Uterus (tissue), 2 donors: ENCODE measurements around the gene PTPRG.

Experiments
- POLR2A ChIP-seq, 2 donors: fragments of 450-650 bp; IDR thresholded peaks; one replicate each; pipeline ENCODE4 v1.6.1; 2016; ENCODE audit warnings: antibody characterized with exemption in 2 of 2, mild to moderate bottlenecking in 1 of 2, moderate library complexity in 1 of 2
- TF ChIP-seq, protein P1 (sequence below), 4 experiments: fragments of 200-600 bp in 2 of 4; fragments of 450-650 bp in 2 of 4; sonication (generic) in 2 of 4; IDR thresholded peaks; one replicate each; pipeline ENCODE4 v1.5.1; 2016 to 2019; ENCODE audit warnings: antibody characterized with exemption in 4 of 4, mild to moderate bottlenecking in 2 of 4, moderate library complexity in 1 of 4

GRCh38 chr3:61615643-61616042 is 54.3 kb downstream of the PTPRG start:
- TF ChIP-seq, protein P1, sequence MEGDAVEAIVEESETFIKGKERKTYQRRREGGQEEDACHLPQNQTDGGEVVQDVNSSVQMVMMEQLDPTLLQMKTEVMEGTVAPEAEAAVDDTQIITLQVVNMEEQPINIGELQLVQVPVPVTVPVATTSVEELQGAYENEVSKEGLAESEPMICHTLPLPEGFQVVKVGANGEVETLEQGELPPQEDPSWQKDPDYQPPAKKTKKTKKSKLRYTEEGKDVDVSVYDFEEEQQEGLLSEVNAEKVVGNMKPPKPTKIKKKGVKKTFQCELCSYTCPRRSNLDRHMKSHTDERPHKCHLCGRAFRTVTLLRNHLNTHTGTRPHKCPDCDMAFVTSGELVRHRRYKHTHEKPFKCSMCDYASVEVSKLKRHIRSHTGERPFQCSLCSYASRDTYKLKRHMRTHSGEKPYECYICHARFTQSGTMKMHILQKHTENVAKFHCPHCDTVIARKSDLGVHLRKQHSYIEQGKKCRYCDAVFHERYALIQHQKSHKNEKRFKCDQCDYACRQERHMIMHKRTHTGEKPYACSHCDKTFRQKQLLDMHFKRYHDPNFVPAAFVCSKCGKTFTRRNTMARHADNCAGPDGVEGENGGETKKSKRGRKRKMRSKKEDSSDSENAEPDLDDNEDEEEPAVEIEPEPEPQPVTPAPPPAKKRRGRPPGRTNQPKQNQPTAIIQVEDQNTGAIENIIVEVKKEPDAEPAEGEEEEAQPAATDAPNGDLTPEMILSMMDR (IDR thresholded peaks at IDR 0.05): no peak
- no peak for TF ChIP-seq POLR2A (IDR thresholded peaks at IDR 0.05)
